Diencephalon (tissue), 1 donor: ENCODE data around the gene IL4I1. TPM values are rescaled to one million over a fixed set of nuclear protein-coding genes. Genes with fewer than 3 reads are reported as not detected.

ENCODE experiments used
- small RNA-seq: library from RNA; depleted of rRNA; stranded (forward); fragments of <200 nt; gene quantifications from one replicate; pipeline ENCODE3, GENCODE V24; 2014
- total RNA-seq: library from RNA; depleted of rRNA; stranded (reverse); fragments of >200 nt; gene quantifications from one replicate; pipeline ENCODE4 v1.2.3, GENCODE V29; 2014

Gene IL4I1, protein sequence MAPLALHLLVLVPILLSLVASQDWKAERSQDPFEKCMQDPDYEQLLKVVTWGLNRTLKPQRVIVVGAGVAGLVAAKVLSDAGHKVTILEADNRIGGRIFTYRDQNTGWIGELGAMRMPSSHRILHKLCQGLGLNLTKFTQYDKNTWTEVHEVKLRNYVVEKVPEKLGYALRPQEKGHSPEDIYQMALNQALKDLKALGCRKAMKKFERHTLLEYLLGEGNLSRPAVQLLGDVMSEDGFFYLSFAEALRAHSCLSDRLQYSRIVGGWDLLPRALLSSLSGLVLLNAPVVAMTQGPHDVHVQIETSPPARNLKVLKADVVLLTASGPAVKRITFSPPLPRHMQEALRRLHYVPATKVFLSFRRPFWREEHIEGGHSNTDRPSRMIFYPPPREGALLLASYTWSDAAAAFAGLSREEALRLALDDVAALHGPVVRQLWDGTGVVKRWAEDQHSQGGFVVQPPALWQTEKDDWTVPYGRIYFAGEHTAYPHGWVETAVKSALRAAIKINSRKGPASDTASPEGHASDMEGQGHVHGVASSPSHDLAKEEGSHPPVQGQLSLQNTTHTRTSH
- total RNA-seq = 0.23 TPM

GRCh38 chr19:49896863-49897621, at the start of gene IL4I1:
TSS of gene IL4I1 (minus strand) at chr19:49896887. CDS start at chr19:49896160, 727 bp downstream.

GRCh38 chr19:49929121-49929610, 32.5 kb upstream of the IL4I1 start, which contains the start of the genes ATF5 and NUP62:
TSS of gene ATF5 (plus strand) at chr19:49929205. CDS start at chr19:49930851, 1,646 bp downstream.
TSS of gene NUP62 (minus strand) at chr19:49929504. CDS start at chr19:49909807, 19,697 bp downstream.

GRCh38 chr19:49877020-49877878, 19.4 kb downstream of the IL4I1 start, which contains the start of the genes AKT1S1 and TBC1D17:
TSS of gene AKT1S1 (minus strand) at chr19:49877355. CDS start at chr19:49873295, 4,060 bp downstream.
TSS of gene TBC1D17 (plus strand) at chr19:49877702. CDS start at chr19:49877724, 22 bp downstream.

DNA sequence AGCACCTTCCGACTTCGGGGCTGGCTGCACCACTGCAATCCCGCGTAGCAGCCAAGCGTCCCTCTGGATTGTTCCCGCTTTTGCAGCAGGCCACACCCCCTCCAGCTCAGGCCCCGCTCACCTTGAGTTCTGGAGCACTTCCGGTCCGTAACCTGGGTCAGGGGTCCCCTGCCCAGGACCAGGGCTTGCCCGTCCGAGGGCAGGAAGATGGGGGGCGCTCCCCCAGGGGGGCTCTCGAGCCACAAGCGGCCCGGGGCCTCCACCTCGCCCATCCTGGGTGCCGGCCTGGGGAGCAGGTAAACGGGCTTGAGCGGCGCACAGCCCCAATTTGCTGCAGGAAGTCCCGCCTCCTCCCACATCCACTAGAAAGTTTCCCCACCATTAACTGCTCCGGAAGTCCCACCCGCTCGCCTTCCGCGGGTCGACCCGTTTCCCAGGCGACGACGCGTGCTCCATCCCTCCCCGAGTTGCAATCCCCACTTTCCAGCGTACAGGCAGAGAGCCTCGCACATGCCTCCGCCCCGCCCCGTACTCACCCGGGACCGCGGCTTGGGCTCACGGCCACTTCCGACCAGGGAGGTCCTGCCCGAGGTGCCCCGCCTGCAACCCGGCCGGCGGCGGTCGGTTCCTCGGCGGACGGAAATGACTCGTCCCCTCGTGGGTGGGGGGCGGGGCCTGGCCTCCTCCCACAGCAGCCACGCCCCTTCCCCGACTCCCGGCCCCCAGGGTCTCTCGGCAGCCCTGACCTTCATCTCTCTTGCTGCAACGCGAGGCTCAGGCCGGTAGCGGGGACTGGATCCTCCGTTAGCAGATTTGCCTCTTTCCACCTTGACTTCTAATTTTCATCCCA, 29.5 kb downstream of the IL4I1 start, which contains the start of gene PNKP:
Gene PNKP, minus strand, starts transcription at position 644 of the 850 bp plus-strand sequence. Its CDS starts 372 bp downstream, at position 272.

GRCh38 chr19:49850487-49851342, 46.0 kb downstream of the IL4I1 start, which contains the start of gene PTOV1:
TSS of gene PTOV1 (plus strand) at chr19:49851159.

Small RNAs within 50 kb of the gene (small RNA-seq; reads per million reads assigned to genes)
- not detected for gene MIR4749

Other genes starting within 250 kb of the IL4I1 start
- gene IRF3, start 231.0 kb downstream of the IL4I1 start, total RNA-seq = 19.1 TPM
- 0.69 TPM for gene BCL2L12, start 231.0 kb downstream of the IL4I1 start, total RNA-seq
- gene PRMT1, start 219.6 kb downstream of the IL4I1 start, total RNA-seq = 211 TPM
- gene ADM5, start 207.3 kb downstream of the IL4I1 start, total RNA-seq = 1.4 TPM
- gene CPT1C, start 205.8 kb downstream of the IL4I1 start, total RNA-seq = 54.4 TPM
- not detected for gene TSKS, start 133.6 kb downstream of the IL4I1 start, total RNA-seq
- gene AP2A1, start 129.9 kb downstream of the IL4I1 start, total RNA-seq = 83.5 TPM
- 15.2 TPM for gene FUZ, start 83.6 kb downstream of the IL4I1 start, total RNA-seq
- 19.1 TPM for gene MED25, start 78.6 kb downstream of the IL4I1 start, total RNA-seq
- 113 TPM for gene PTOV1, start 45.7 kb downstream of the IL4I1 start, total RNA-seq
- 26.3 TPM for gene PNKP, start 29.3 kb downstream of the IL4I1 start, total RNA-seq
- 5.1 TPM for gene AKT1S1, start 19.5 kb downstream of the IL4I1 start, total RNA-seq
- gene TBC1D17, start 19.2 kb downstream of the IL4I1 start, total RNA-seq = 9.7 TPM
- gene ATF5, start 32.3 kb upstream of the IL4I1 start, total RNA-seq = 7.6 TPM
- gene NUP62, start 32.6 kb upstream of the IL4I1 start, total RNA-seq = 18.2 TPM
- gene SIGLEC11, start 64.3 kb upstream of the IL4I1 start, total RNA-seq = 0.23 TPM
- gene VRK3, start 128.5 kb upstream of the IL4I1 start, total RNA-seq = 27.5 TPM
- 10.4 TPM for gene ZNF473, start 129.1 kb upstream of the IL4I1 start, total RNA-seq